GM12892 (cell line): ENCODE measurements around the gene SRGAP2C.
"Not testable (repeated sequence)": the region's sequence is repeated elsewhere in the genome, so short reads cannot be mapped to it uniquely, and the experiment has no call there.

Source experiments
- POLR2A ChIP-seq: IDR thresholded peaks from 2 replicates; pipeline ENCODE4 v1.6.1; 2011; ENCODE audit warnings: low read depth, low read length, control low read depth
- TAF1 ChIP-seq: IDR thresholded peaks from 2 replicates; pipeline ENCODE4 v1.6.1; 2011; ENCODE audit warnings: low read depth, mild to moderate bottlenecking, control low read depth, low read length, borderline replicate concordance

DNA sequence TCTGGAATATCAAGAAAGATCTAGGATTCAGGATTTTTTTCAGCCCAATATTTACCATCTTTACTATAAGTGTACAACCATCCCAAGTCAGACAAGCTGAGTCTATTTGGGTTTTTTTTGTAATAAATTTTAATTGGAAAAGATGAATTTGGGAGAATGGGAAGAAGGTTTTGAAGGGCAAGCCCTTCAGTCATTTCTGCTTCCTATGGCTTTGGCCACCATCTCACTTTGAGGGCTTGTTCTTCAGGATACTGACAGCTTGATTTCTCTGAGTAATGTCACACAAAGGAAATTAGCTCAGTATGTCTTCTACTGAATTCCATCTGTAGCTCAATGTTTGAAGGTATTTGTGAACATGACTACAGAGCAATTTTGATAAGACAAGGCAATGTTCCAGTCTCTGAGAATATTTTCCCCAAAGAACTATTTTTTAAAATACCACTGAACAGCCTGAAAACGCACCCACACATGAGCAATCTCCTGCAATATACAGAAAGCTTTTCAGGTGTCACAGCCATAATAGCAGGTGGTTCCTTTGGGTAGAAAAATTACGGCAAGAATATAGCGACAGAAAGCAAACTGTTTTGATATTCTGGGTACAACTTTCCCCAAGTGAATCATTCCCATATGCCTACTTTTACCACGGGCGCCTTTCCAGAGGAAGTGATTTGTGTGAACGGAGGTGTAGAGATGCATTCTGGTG lies 23.4 kb upstream of the SRGAP2C start:
- not testable (repeated sequence) for TF ChIP-seq POLR2A, TAF1
